RWPE1 (cell line): Measurements from ENCODE around the gene ESPL1.
"Not testable (repeated sequence)": the region's sequence is repeated elsewhere in the genome, so short reads cannot be mapped to it uniquely, and the experiment has no call there.

Experiments
- CTCF ChIA-PET: fragments of 350-600 bp; sonication (Branson Sonifier 250); formaldehyde crosslinking; extraction: SDS; loops from one replicate; lab custom pipeline; 2021; lab: Yijun Ruan, JAX
- POLR2A ChIA-PET: fragments of 400-600 bp; formaldehyde crosslinking; extraction: SDS; loops from one replicate; lab custom pipeline; 2020; ENCODE audit warnings: antibody characterized with exemption; ENCODE audit not compliant: low non-redundant PET; lab: Yijun Ruan, JAX
- DNase-seq: peaks from one replicate; pipeline ENCODE4 v3.0.0; 2012; ENCODE audit warnings: low spot score
- H3K27ac ChIP-seq: fragments of 450-650 bp; 2 replicates; pipeline ENCODE4 v1.5.1; 2017
- CTCF ChIP-seq: fragments of 450-650 bp; conservative IDR thresholded peaks from 2 replicates; pipeline ENCODE4 v1.5.1; 2017; ENCODE audit warnings: low read depth, mild to moderate bottlenecking

The ESPL1 gene

GRCh38 chr12:53326460-53327185 is 58.5 kb downstream of the ESPL1 start:
- POLR2A ChIA-PET: no interaction called here
- no peak for TF ChIP-seq CTCF
- DNase-seq: no peak
- H3K27ac ChIP-seq: peak overlapping the region; percentile 91; the same call in 1 of the 2 replicates
- CTCF ChIA-PET: interaction anchor here (0.6 to 2.4 kb wide), 7 partner anchors 18 to 95 kb away, joined by 3 to 7 read pairs (median 3); no protein-coding TSS in a partner anchor

GRCh38 chr12:53327435-53328042 is 59.4 kb downstream of the ESPL1 start:
- 0 out of 2 replicates have a peak, but pooled peaks have one; percentile 13 for TF ChIP-seq CTCF
- no peak for DNase-seq
- ChIA-PET POLR2A (no interaction called here), CTCF (interaction anchor here (0.5 to 2.4 kb wide), 9 partner anchors 9 to 419 kb away, joined by 3 to 7 read pairs (median 3); no protein-coding TSS in a partner anchor)
- no peak overlapping the region for H3K27ac ChIP-seq

GRCh38 chr12:53328043-53328435 is 59.9 kb downstream of the ESPL1 start:
- H3K27ac ChIP-seq: no peak overlapping the region
- CTCF ChIA-PET: interaction anchor here (0.6 to 2.4 kb wide), 5 partner anchors 17 to 119 kb away, joined by 3 to 7 read pairs (median 3); no protein-coding TSS in a partner anchor
- TF ChIP-seq CTCF: no peak
- POLR2A ChIA-PET: no interaction called here
- DNase-seq: no peak

GRCh38 chr12:53330671-53331070 is 62.6 kb downstream of the ESPL1 start:
- POLR2A ChIA-PET: no interaction called here

GRCh38 chr12:53332339-53332738 is 64.2 kb downstream of the ESPL1 start:
- DNase-seq, POLR2A ChIA-PET, H3K27ac ChIP-seq: not testable (repeated sequence)
- CTCF ChIA-PET: interaction anchor here (2.3 kb wide), 1 partner anchor 89 kb away, joined by 8 read pairs; no protein-coding TSS in a partner anchor

More at GRCh38 chr12:53330671-53331070, 62.6 kb downstream of the ESPL1 start:
- CTCF ChIA-PET: interaction anchor here (0.6 to 2.3 kb wide), 2 partner anchors 21 to 91 kb away, joined by 3 to 8 read pairs; no protein-coding TSS in a partner anchor
- H3K27ac ChIP-seq: no peak overlapping the region
- TF ChIP-seq CTCF: no peak
- no peak for DNase-seq

- H3K27ac ChIP-seq: no peak overlapping the region
- ChIA-PET POLR2A (no interaction called here), CTCF (interaction anchor here (2.3 kb wide), 1 partner anchor 89 kb away, joined by 8 read pairs; no protein-coding TSS in a partner anchor)
- no peak for TF ChIP-seq CTCF
- no peak for DNase-seq
These were observed 64.6 kb downstream of the ESPL1 start for GRCh38 chr12:53332744-53333143.
